WTC11 (cell line): Measurements from ENCODE around the gene PDCD6IP. TPM values are rescaled to one million over a fixed set of nuclear protein-coding genes. Genes with fewer than 3 reads are reported as not detected.

Experiments used
- ATAC-seq: fragments of 200-7000 bp; cut with Tn5 transposase; 2 replicates; pipeline ENCODE4 v1.10.0; 2021; ENCODE audit warnings: mild to moderate bottlenecking, moderate library complexity
- CTCF ChIA-PET: fragments of 300-600 bp; sonication (Branson Sonifier 250); formaldehyde crosslinking; loops from one replicate; lab custom pipeline; 2021; ENCODE audit warnings: antibody characterized with exemption; lab: Charles Lee
- POLR2A ChIA-PET: fragments of 350-600 bp; sonication (Branson Sonifier 250); formaldehyde crosslinking; loops from one replicate; lab custom pipeline; 2021; ENCODE audit warnings: antibody characterized with exemption; lab: Charles Lee
- DNase-seq: peaks from one replicate; pipeline ENCODE4 v3.0.0; 2021; ENCODE audit warnings: low spot score
- H3K27ac Mint-ChIP-seq: 2 replicates; pipeline ENCODE4 v1.8.0; 2021; ENCODE audit warnings: mixed read lengths
- H3K27me3 Mint-ChIP-seq: 2 replicates; pipeline ENCODE4 v1.8.0; 2021; ENCODE audit warnings: low read depth, mild to moderate bottlenecking, moderate library complexity, mixed read lengths
- H3K36me3 Mint-ChIP-seq: 2 replicates; pipeline ENCODE4 v1.8.0; 2021; ENCODE audit warnings: mixed read lengths
- H3K4me1 Mint-ChIP-seq: 2 replicates; pipeline ENCODE4 v1.8.0; 2022; ENCODE audit warnings: mixed read lengths
- H3K4me3 Mint-ChIP-seq: 2 replicates; pipeline ENCODE4 v1.8.0; 2021; ENCODE audit warnings: mild to moderate bottlenecking, moderate library complexity, mixed read lengths
- H3K9me3 Mint-ChIP-seq: 2 replicates; pipeline ENCODE4 v1.8.0; 2021; ENCODE audit warnings: mixed read lengths
- ELF4 ChIP-seq: sonication (generic); formaldehyde crosslinking; IDR thresholded peaks from 2 replicates; pipeline ENCODE4 v1.8.1; 2022; ENCODE audit warnings: low read depth, mild to moderate bottlenecking, moderate library complexity, missing genetic modification reagents
- EMX1 ChIP-seq: fragments of 250-450 bp; sonication (Bioruptor Pico); IDR thresholded peaks from 2 replicates; pipeline ENCODE4 v1.8.0; 2021; ENCODE audit warnings: mild to moderate bottlenecking
- FOXK1 ChIP-seq: sonication (generic); formaldehyde crosslinking; IDR thresholded peaks from 2 replicates; pipeline ENCODE4 v1.8.0; 2022; ENCODE audit warnings: mild to moderate bottlenecking, moderate library complexity, missing genetic modification reagents
- FOXP1 ChIP-seq: sonication (generic); formaldehyde crosslinking; IDR thresholded peaks from 2 replicates; pipeline ENCODE4 v1.8.0; 2022; ENCODE audit warnings: missing genetic modification reagents, mild to moderate bottlenecking, moderate library complexity, borderline replicate concordance
- GABPB1 ChIP-seq: sonication (generic); formaldehyde crosslinking; IDR thresholded peaks from 2 replicates; pipeline ENCODE4 v1.8.1; 2023; ENCODE audit warnings: mild to moderate bottlenecking, missing genetic modification reagents
- IRF2 ChIP-seq: sonication (generic); formaldehyde crosslinking; IDR thresholded peaks from 2 replicates; pipeline ENCODE4 v1.8.0; 2022; ENCODE audit warnings: low read depth, missing genetic modification reagents, borderline replicate concordance
- JAZF1 ChIP-seq: fragments of 250-450 bp; sonication (Bioruptor Pico); IDR thresholded peaks from 2 replicates; pipeline ENCODE4 v1.9.0; 2021; ENCODE audit warnings: moderate library complexity, mild to moderate bottlenecking, inconsistent platforms
- KAT7 ChIP-seq: sonication (generic); formaldehyde crosslinking; IDR thresholded peaks from 2 replicates; pipeline ENCODE4 v1.8.1; 2023; ENCODE audit warnings: missing genetic modification reagents, mild to moderate bottlenecking, borderline replicate concordance
- PREB ChIP-seq: sonication (generic); formaldehyde crosslinking; IDR thresholded peaks from 2 replicates; pipeline ENCODE4 v1.8.1; 2022; ENCODE audit warnings: mild to moderate bottlenecking, missing genetic modification reagents, moderate library complexity, borderline replicate concordance
- SMAD4 ChIP-seq: sonication (generic); formaldehyde crosslinking; IDR thresholded peaks from 2 replicates; pipeline ENCODE4 v1.8.0; 2022; ENCODE audit warnings: mild to moderate bottlenecking, missing genetic modification reagents
- SOX15 ChIP-seq: fragments of 250-450 bp; sonication (Bioruptor Pico); IDR thresholded peaks from 2 replicates; pipeline ENCODE4 v1.9.0; 2021; ENCODE audit warnings: mild to moderate bottlenecking
- TCF7 ChIP-seq: sonication (generic); formaldehyde crosslinking; IDR thresholded peaks from 2 replicates; pipeline ENCODE4 v1.8.0; 2022; ENCODE audit warnings: mild to moderate bottlenecking, low read depth, missing genetic modification reagents, moderate library complexity
- TEAD1 ChIP-seq: sonication (generic); formaldehyde crosslinking; IDR thresholded peaks from 2 replicates; pipeline ENCODE4 v1.8.0; 2022; ENCODE audit warnings: mild to moderate bottlenecking, missing genetic modification reagents
- ZBTB43 ChIP-seq: sonication (generic); formaldehyde crosslinking; IDR thresholded peaks from 2 replicates; pipeline ENCODE4 v1.8.1; 2023; ENCODE audit warnings: mild to moderate bottlenecking, missing genetic modification reagents
- ZNF232 ChIP-seq: sonication (generic); formaldehyde crosslinking; IDR thresholded peaks from 2 replicates; pipeline ENCODE4 v1.8.0; 2022; ENCODE audit warnings: mild to moderate bottlenecking, missing genetic modification reagents
- ZNF317 ChIP-seq: sonication (generic); formaldehyde crosslinking; IDR thresholded peaks from 2 replicates; pipeline ENCODE4 v1.8.1; 2023; ENCODE audit warnings: low read depth, mild to moderate bottlenecking, moderate library complexity, missing genetic modification reagents, borderline replicate concordance
- ZNF396 ChIP-seq: fragments of 250-450 bp; sonication (Bioruptor Pico); IDR thresholded peaks from 2 replicates; pipeline ENCODE4 v1.8.0; 2021; ENCODE audit warnings: mild to moderate bottlenecking, moderate library complexity, borderline replicate concordance
- ZSCAN18 ChIP-seq: fragments of 250-450 bp; sonication (Bioruptor Pico); IDR thresholded peaks from 2 replicates; pipeline ENCODE4 v2.1.2; 2022; ENCODE audit warnings: mild to moderate bottlenecking, moderate library complexity
- total RNA-seq: library from RNA; stranded (reverse); gene quantifications from 3 replicates; pipeline ENCODE4 v1.2.3, GENCODE V29; 2021
- TF ChIP-seq, protein P1 (sequence below): sonication (generic); formaldehyde crosslinking; IDR thresholded peaks from 2 replicates; pipeline ENCODE4 v1.8.1; 2022; ENCODE audit warnings: mild to moderate bottlenecking, moderate library complexity, missing genetic modification reagents
- TF ChIP-seq, protein P2 (sequence below): fragments of 200-600 bp; IDR thresholded peaks from 2 replicates; pipeline ENCODE4 v1.8.0; 2022; ENCODE audit warnings: antibody characterized with exemption
- TF ChIP-seq, protein P3 (sequence below): fragments of 250-450 bp; sonication (Bioruptor Pico); IDR thresholded peaks from 2 replicates; pipeline ENCODE4 v1.9.0; 2021; ENCODE audit warnings: mild to moderate bottlenecking

Gene PDCD6IP
- total RNA-seq, 1 experiment from 2014 or later: 173 TPM

GRCh38 chr3:33897306-33897705, 98.9 kb downstream of the PDCD6IP start:
- H3K4me3 Mint-ChIP-seq: no peak overlapping the region
- H3K9me3 Mint-ChIP-seq: no peaks in the 10 kb centered on the region; the same call in 1 of the 2 replicates
- ATAC-seq: no peak
- no peak overlapping the region for H3K27ac Mint-ChIP-seq
- TF ChIP-seq TCF7 (CRISPR knock-in tag) (no peak), EMX1 (CRISPR knock-in tag) (no peak), KAT7 (CRISPR knock-in tag) (no peak), ELF4 (CRISPR knock-in tag) (no peak), SOX15 (CRISPR knock-in tag) (no peak), ZNF396 (no peak), TEAD1 (CRISPR knock-in tag) (no peak), JAZF1 (CRISPR knock-in tag) (no peak)
- TF ChIP-seq, protein P1, sequence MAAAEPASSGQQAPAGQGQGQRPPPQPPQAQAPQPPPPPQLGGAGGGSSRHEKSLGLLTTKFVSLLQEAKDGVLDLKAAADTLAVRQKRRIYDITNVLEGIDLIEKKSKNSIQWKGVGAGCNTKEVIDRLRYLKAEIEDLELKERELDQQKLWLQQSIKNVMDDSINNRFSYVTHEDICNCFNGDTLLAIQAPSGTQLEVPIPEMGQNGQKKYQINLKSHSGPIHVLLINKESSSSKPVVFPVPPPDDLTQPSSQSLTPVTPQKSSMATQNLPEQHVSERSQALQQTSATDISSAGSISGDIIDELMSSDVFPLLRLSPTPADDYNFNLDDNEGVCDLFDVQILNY: no peak
- DNase-seq: no peak
- ChIA-PET POLR2A (no interaction called here), CTCF (interaction anchor here (0.9 to 1.5 kb wide), 2 partner anchors 13 to 14 kb away, joined by 3 to 4 read pairs; no protein-coding TSS in a partner anchor)
- H3K27me3 Mint-ChIP-seq: no peaks in the 10 kb centered on the region
- H3K4me1 Mint-ChIP-seq: no peaks in the 10 kb centered on the region
- no peaks in the 10 kb centered on the region for H3K36me3 Mint-ChIP-seq

DNA sequence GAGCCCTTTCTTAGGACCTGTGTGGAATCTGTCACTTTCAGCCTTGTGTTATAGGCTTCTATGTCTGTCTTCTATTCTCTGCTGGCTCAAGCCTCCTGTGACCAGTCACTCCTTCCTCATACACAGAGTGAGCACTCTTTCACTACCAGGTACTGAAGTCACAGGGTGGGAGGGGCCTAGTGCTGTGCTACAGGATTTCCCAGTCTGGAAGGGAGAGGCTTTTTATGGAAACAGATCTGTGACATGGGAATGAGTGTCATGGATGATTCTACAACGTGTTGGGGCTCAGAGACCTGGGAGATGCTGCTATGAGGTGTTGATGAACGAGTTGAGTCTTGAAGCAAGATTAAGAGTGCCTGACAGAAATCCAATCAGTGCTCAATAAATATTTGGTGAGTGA, 100.5 kb downstream of the PDCD6IP start:
- DNase-seq (no peak), ATAC-seq (no peak)
- no peaks in the 10 kb centered on the region for H3K4me1 Mint-ChIP-seq
- H3K27ac Mint-ChIP-seq: no peak overlapping the region
- no peak overlapping the region for H3K4me3 Mint-ChIP-seq
- CTCF ChIA-PET: no interaction called here
- no peaks in the 10 kb centered on the region for H3K36me3 Mint-ChIP-seq
- no peaks in the 10 kb centered on the region; the same call in 1 of the 2 replicates for H3K27me3 Mint-ChIP-seq
- H3K9me3 Mint-ChIP-seq: no peaks in the 10 kb centered on the region; the same call in 1 of the 2 replicates
- no peak for TF ChIP-seq EMX1 (CRISPR knock-in tag)
- TF ChIP-seq FOXK1 (CRISPR knock-in tag): no peak
- no peak for TF ChIP-seq ZSCAN18
- no peak for TF ChIP-seq GABPB1 (CRISPR knock-in tag)
- TF ChIP-seq PREB (CRISPR knock-in tag): no peak
- no peak for TF ChIP-seq FOXP1
- TF ChIP-seq IRF2 (CRISPR knock-in tag): no peak
- TF ChIP-seq ZBTB43: no peak
- TF ChIP-seq, protein P2, sequence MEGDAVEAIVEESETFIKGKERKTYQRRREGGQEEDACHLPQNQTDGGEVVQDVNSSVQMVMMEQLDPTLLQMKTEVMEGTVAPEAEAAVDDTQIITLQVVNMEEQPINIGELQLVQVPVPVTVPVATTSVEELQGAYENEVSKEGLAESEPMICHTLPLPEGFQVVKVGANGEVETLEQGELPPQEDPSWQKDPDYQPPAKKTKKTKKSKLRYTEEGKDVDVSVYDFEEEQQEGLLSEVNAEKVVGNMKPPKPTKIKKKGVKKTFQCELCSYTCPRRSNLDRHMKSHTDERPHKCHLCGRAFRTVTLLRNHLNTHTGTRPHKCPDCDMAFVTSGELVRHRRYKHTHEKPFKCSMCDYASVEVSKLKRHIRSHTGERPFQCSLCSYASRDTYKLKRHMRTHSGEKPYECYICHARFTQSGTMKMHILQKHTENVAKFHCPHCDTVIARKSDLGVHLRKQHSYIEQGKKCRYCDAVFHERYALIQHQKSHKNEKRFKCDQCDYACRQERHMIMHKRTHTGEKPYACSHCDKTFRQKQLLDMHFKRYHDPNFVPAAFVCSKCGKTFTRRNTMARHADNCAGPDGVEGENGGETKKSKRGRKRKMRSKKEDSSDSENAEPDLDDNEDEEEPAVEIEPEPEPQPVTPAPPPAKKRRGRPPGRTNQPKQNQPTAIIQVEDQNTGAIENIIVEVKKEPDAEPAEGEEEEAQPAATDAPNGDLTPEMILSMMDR: no peak
- no peak for TF ChIP-seq ZNF232
- TF ChIP-seq TEAD1 (CRISPR knock-in tag): no peak
- TF ChIP-seq SMAD4 (CRISPR knock-in tag): no peak
- TF ChIP-seq, protein P3, sequence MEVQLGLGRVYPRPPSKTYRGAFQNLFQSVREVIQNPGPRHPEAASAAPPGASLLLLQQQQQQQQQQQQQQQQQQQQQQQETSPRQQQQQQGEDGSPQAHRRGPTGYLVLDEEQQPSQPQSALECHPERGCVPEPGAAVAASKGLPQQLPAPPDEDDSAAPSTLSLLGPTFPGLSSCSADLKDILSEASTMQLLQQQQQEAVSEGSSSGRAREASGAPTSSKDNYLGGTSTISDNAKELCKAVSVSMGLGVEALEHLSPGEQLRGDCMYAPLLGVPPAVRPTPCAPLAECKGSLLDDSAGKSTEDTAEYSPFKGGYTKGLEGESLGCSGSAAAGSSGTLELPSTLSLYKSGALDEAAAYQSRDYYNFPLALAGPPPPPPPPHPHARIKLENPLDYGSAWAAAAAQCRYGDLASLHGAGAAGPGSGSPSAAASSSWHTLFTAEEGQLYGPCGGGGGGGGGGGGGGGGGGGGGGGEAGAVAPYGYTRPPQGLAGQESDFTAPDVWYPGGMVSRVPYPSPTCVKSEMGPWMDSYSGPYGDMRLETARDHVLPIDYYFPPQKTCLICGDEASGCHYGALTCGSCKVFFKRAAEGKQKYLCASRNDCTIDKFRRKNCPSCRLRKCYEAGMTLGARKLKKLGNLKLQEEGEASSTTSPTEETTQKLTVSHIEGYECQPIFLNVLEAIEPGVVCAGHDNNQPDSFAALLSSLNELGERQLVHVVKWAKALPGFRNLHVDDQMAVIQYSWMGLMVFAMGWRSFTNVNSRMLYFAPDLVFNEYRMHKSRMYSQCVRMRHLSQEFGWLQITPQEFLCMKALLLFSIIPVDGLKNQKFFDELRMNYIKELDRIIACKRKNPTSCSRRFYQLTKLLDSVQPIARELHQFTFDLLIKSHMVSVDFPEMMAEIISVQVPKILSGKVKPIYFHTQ (CRISPR knock-in tag): no peak
- no peak for TF ChIP-seq ZNF317 (CRISPR knock-in tag)
- POLR2A ChIA-PET: no interaction called here
